Testis (tissue), 3 donors: ENCODE measurements around the gene LYST. TPM values are rescaled to one million over a fixed set of nuclear protein-coding genes. Genes with fewer than 3 reads are reported as not detected.

Experiments used
- DNase-seq: peaks from one replicate; pipeline ENCODE4 v3.0.0-alpha.2; 2019
- H3K27ac ChIP-seq, 2 donors: fragments of 200-600 bp; sonication (generic); one replicate each; pipeline ENCODE4 v1.5.1; 2019
- H3K27me3 ChIP-seq: fragments of 200-600 bp; sonication (generic); one replicate; pipeline ENCODE4 v1.5.1; 2019
- H3K36me3 ChIP-seq: fragments of 200-600 bp; sonication (generic); one replicate; pipeline ENCODE4 v1.5.1; 2017; ENCODE audit warnings: low read depth; ENCODE audit errors: missing control alignments
- H3K4me1 ChIP-seq: fragments of 200-600 bp; sonication (generic); one replicate; pipeline ENCODE4 v1.5.1; 2019
- H3K4me3 ChIP-seq, 2 donors: fragments of 200-600 bp; sonication (generic); one replicate each; pipeline ENCODE4 v1.5.1; 2017 to 2019
- H3K9me3 ChIP-seq: fragments of 200-600 bp; sonication (generic); one replicate; pipeline ENCODE4 v1.5.1; 2017
- POLR2A ChIP-seq: fragments of 450-650 bp; IDR thresholded peaks from one replicate; pipeline ENCODE4 v1.6.1; 2017; ENCODE audit warnings: antibody characterized with exemption, mild to moderate bottlenecking, moderate library complexity
- WGBS, 2 donors: methylation state at CpG; one replicate each; pipeline ENCODE4 v1.1.5; 2018; 5-methylcytosine and 5-hydroxymethylcytosine counted together
- intact Hi-C: fragments of 100-400 bp; cut with DNase I; formaldehyde crosslinking; loops from one replicate; pipeline ENCODE4 v1.15.1; 2023; ENCODE audit warnings: low total_unique reads
- polyA plus RNA-seq: library from polyadenylated mRNA; stranded (reverse); fragments of 350-450 nt; fragmentation: Illumina TruSeq; extraction: RNeasy Lipid Tissue Mini Kit (QIAGEN cat#74804); gene quantifications from one replicate; pipeline ENCODE4 v1.2.3, GENCODE V29; 2014; ENCODE audit warnings: low read depth, low replicate concordance; ENCODE audit not compliant: insufficient read depth
- total RNA-seq, 2 donors: library from RNA; depleted of rRNA; stranded (reverse); fragments of >200 nt; gene quantifications; one replicate each; pipeline ENCODE4 v1.2.3, GENCODE V29; 2016
- TF ChIP-seq, protein P1 (sequence below), 3 experiments: fragments of 450-650 bp in 2 of 3; fragments of 200-600 bp in 1 of 3; sonication (generic) in 1 of 3; IDR thresholded peaks; one replicate each; pipeline ENCODE4 v1.5.1; 2016 to 2019; ENCODE audit warnings: antibody characterized with exemption in 3 of 3, mild to moderate bottlenecking in 2 of 3, moderate library complexity in 1 of 3

Gene LYST
- total and polyA plus RNA-seq, 3 donors from 2014 or later: 22.9 to 69.1 (median 60.9) TPM

GRCh38 chr1:235781807-235782206, 84.9 kb downstream of the LYST start:
- no peak for TF ChIP-seq POLR2A
- TF ChIP-seq, protein P1, sequence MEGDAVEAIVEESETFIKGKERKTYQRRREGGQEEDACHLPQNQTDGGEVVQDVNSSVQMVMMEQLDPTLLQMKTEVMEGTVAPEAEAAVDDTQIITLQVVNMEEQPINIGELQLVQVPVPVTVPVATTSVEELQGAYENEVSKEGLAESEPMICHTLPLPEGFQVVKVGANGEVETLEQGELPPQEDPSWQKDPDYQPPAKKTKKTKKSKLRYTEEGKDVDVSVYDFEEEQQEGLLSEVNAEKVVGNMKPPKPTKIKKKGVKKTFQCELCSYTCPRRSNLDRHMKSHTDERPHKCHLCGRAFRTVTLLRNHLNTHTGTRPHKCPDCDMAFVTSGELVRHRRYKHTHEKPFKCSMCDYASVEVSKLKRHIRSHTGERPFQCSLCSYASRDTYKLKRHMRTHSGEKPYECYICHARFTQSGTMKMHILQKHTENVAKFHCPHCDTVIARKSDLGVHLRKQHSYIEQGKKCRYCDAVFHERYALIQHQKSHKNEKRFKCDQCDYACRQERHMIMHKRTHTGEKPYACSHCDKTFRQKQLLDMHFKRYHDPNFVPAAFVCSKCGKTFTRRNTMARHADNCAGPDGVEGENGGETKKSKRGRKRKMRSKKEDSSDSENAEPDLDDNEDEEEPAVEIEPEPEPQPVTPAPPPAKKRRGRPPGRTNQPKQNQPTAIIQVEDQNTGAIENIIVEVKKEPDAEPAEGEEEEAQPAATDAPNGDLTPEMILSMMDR (IDR thresholded peaks at IDR 0.05): no peak
- no peak for DNase-seq
- H3K4me1 ChIP-seq: no peaks in the 10 kb centered on the region
- no peaks in the 10 kb centered on the region for H3K27me3 ChIP-seq
- no peaks in the 10 kb centered on the region for H3K9me3 ChIP-seq
- no peak overlapping the region for H3K4me3 ChIP-seq
- no peak overlapping the region for H3K27ac ChIP-seq
- intact Hi-C loops: no loop called here
- WGBS, 2 donors: 68 to 80% methylated on average over 2 of the region's 2 CpGs
- no peaks in the 10 kb centered on the region for H3K36me3 ChIP-seq

- Histone ChIP-seq H3K9me3 (no peaks in the 10 kb centered on the region), H3K4me1 (no peaks in the 10 kb centered on the region), H3K27ac (no peak overlapping the region), H3K36me3 (no peaks in the 10 kb centered on the region), H3K27me3 (no peaks in the 10 kb centered on the region), H3K4me3 (no peak overlapping the region)
- intact Hi-C loops: no loop called here
- no peak for TF ChIP-seq POLR2A
- TF ChIP-seq, protein P1 (IDR thresholded peaks at IDR 0.05): no peak
- no peak for DNase-seq
- 95 to 100% methylated on average over 2 of the region's 2 CpGs for WGBS, 2 donors
Measured at GRCh38 chr1:235779770-235780169, 86.9 kb downstream of the LYST start.

DNA sequence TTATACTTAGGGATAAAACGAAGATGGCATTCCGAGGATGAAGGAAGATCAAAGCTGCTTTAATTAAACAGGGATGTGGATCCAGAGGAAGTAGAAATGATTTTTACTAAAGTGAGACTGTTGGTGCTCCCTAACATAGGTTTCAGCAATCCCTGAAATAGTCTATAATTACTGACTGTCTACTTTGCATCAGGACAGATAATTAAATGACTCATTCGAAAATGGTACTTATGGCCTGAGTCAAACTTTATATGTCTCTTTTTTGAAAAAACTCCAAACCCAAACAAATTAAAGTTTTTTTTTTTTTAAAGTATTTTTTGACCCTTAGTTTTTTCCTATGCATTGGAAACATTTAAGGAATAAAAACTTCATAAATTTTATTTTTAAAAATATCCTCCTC, 90.3 kb downstream of the LYST start:
- H3K27me3 ChIP-seq: no peaks in the 10 kb centered on the region
- H3K27ac ChIP-seq: no peak overlapping the region
- H3K4me1 ChIP-seq: no peaks in the 10 kb centered on the region
- 86 to 91% methylated on average over 3 of the region's 3 CpGs for WGBS, 2 donors
- no peak for DNase-seq
- no peaks in the 10 kb centered on the region for H3K9me3 ChIP-seq
- no peak overlapping the region for H3K4me3 ChIP-seq
- TF ChIP-seq POLR2A: no peak
- TF ChIP-seq, protein P1 (IDR thresholded peaks at IDR 0.05): no peak
- intact Hi-C loops: no loop called here
- H3K36me3 ChIP-seq: no peaks in the 10 kb centered on the region

- Histone ChIP-seq H3K27me3 (no peaks in the 10 kb centered on the region), H3K27ac (no peak overlapping the region), H3K4me3 (no peak overlapping the region), H3K9me3 (no peaks in the 10 kb centered on the region), H3K36me3 (no peaks in the 10 kb centered on the region), H3K4me1 (no peaks in the 10 kb centered on the region)
- no peak for DNase-seq
- TF ChIP-seq POLR2A: no peak
- TF ChIP-seq, protein P1 (IDR thresholded peaks at IDR 0.05): no peak
- intact Hi-C loops: no loop called here
Measured at GRCh38 chr1:235775246-235775860, 91.4 kb downstream of the LYST start.

DNA sequence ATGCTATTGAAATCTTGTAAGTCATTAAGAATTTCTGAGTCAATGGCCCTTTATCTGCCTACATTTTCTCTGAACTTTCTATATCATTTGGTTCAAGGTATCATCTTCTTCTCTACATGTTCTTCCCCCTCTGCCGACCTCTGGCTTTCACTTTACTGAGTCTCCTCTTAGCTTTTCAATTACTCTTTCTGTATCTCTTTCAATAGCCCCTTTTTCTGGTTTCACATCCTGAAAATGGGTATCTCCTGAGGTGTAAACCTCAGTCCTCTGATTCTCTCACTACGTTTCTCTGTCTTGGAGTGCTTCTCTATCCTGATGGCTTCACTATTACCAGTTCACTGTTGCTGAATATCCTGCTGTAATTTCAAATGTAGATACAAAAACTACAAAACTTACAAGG, 98.9 kb downstream of the LYST start:
- intact Hi-C loops: no loop called here
- no peak for TF ChIP-seq POLR2A
- TF ChIP-seq, protein P1 (IDR thresholded peaks at IDR 0.05): no peak
- no peaks in the 10 kb centered on the region for H3K36me3 ChIP-seq
- H3K27ac ChIP-seq: no peak overlapping the region
- H3K9me3 ChIP-seq: no peaks in the 10 kb centered on the region
- 80 to 85% methylated on average over 2 of the region's 2 CpGs for WGBS, 2 donors
- no peaks in the 10 kb centered on the region for H3K27me3 ChIP-seq
- H3K4me3 ChIP-seq: no peak overlapping the region
- DNase-seq: no peak
- no peaks in the 10 kb centered on the region for H3K4me1 ChIP-seq
